GM12873 (cell line): ENCODE data around the gene KRTAP10-8.
"Not testable (repeated sequence)": the region's sequence is repeated elsewhere in the genome, so short reads cannot be mapped to it uniquely, and the experiment has no call there.

Experiments used
- TF ChIP-seq, protein P1 (sequence below): IDR thresholded peaks from 2 replicates; pipeline ENCODE4 v1.5.1; 2012; ENCODE audit warnings: low read depth, mild to moderate bottlenecking, moderate library complexity, low read length, control low read depth; ENCODE audit not compliant: insufficient read depth; ENCODE audit errors: missing control alignments

Gene KRTAP10-8

DNA sequence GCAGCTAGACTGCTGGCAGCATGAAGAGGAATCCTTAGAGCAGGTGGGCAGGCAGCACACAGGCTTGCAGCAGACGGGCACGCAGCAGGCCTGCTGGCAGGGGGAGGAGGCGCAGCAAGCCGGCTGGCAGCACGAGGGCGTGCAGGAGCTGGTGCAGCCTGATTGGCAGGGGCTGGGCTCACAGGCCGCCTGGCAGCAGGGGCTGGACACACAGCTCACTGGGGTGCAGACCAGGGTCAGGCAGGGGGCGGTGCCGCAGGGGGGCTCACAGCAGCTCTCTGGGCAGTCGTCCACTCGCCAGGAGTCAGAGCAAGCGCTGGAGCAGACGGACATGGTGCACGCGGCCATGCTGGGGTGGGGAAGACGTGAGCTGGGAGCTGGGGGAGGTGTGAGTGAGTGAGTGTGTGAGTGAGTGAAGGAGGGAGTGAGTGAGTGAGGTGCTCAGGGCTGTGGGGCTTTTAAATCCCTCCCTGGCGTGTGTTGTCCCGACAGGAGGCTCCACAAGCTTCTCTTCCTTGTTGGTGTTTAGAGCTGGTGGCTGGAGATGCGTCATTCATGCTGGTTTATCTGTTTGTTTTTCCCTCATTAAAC, 31.6 kb upstream of the KRTAP10-8 start, which contains the start of gene KRTAP10-5:
TSS of gene KRTAP10-5 (minus strand) at position 374 of the 591 bp plus-strand sequence. CDS start at position 348, 26 bp downstream.
- TF ChIP-seq, protein P1, sequence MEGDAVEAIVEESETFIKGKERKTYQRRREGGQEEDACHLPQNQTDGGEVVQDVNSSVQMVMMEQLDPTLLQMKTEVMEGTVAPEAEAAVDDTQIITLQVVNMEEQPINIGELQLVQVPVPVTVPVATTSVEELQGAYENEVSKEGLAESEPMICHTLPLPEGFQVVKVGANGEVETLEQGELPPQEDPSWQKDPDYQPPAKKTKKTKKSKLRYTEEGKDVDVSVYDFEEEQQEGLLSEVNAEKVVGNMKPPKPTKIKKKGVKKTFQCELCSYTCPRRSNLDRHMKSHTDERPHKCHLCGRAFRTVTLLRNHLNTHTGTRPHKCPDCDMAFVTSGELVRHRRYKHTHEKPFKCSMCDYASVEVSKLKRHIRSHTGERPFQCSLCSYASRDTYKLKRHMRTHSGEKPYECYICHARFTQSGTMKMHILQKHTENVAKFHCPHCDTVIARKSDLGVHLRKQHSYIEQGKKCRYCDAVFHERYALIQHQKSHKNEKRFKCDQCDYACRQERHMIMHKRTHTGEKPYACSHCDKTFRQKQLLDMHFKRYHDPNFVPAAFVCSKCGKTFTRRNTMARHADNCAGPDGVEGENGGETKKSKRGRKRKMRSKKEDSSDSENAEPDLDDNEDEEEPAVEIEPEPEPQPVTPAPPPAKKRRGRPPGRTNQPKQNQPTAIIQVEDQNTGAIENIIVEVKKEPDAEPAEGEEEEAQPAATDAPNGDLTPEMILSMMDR: not testable (repeated sequence)

DNA sequence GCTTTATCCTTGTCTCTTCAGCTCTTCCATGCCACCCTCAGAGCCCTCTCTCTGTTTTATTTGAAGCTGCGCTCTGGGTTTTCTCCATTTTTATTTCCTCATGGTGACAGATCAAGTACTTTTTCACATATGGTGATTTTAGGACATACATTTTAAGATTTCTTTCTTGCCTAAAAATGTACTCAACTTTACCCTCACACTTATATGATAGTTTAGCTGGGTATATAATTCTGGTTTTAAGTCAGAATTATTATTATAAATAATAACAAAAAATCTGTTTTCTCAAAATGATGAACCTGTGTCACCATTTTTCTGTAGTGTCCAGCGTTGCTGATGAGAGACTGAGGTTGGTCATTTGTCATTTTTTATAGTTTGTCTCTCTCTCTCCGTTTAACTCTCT, 30.7 kb upstream of the KRTAP10-8 start:
- TF ChIP-seq, protein P1: no peak

DNA sequence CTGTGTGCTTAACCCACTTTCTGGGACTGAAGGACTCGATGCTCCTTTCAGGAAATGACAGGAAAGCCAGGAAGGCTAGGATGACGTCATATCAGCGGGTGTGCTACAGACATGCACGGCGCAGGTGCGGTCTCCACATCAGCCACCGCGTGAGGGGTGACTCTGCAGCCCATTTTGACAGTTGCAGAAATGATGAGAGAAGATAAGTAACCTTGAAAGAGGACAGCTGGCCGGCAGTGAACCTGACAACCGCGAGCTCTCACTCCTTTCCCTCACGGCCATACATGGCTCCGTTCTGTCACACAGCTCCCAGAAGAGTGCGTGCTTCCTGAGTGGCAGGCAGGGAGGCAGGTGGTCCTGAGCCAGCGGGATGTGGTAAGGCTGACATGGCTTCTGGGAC, 29.8 kb upstream of the KRTAP10-8 start:
- TF ChIP-seq, protein P1: no peak

DNA sequence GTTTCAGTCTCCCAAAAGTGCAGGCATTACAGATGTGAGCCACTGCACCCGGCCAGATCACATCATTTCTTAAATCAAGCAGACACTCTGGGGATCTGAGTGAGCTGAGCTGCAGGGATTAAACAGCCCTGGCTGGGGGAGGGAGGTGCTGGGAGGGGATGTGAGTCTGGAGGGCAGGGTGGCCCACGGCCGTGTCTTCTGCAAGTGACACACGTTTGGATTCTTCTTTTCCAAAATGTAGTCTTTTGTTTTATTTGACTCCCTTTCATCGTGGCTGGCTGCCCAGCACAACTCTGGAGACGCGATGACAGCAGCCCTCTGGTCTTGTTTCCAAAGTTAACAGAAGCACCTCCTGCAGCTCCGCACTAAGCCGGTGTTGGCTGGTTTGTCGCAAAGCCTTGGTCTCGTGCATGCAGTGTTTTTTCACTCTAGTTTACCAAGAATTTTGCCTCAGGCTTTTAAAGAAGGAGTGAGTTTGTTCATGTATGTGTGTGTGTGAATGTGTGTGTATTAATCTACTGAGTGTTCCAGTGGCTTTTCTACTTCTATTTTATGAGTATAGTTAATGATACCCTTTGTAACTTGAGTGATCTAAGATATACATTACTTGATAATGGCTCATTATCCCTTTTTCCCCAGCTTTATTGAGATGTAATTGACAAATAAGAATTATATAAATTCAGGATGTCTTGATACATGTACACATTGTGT, 28.6 kb upstream of the KRTAP10-8 start:
- TF ChIP-seq, protein P1: no peak

DNA sequence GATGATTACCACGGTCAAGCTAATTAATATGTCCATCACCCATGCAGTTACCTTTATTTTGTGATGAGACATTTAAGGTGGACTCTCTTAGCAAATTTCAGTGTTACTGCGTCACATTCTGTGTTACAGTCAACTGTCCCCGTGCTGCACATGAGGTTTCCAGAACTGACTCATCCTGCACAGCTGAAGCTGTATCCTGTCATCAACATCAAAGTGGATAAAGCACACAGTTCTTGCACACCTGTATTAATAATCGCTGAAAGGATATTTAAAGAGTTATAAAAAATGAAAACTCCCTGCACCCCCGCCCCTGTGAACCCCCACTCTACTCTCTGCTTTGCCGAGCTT, 28.1 kb upstream of the KRTAP10-8 start:
- TF ChIP-seq, protein P1: no peak

DNA sequence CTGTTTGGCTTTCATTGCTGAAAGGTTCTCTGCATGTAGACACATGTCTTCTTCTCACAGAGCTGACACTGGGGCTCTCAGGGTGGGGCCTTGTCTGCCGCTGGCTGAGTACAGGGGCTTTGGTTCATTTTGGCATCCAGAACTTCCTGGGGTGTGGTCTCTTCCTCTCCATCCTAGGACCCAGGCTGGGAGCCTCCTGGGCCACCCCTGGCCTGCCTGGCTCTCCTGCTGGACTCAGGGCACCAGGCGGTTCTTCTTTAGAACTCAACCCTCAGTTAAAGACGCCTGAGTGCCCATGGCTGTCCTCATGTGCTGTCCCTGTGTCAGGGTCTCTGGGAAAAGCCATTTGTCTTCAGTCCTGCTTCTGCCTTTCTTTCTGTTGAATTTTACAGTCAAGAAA, 26.0 kb upstream of the KRTAP10-8 start:
- TF ChIP-seq, protein P1: no peak

DNA sequence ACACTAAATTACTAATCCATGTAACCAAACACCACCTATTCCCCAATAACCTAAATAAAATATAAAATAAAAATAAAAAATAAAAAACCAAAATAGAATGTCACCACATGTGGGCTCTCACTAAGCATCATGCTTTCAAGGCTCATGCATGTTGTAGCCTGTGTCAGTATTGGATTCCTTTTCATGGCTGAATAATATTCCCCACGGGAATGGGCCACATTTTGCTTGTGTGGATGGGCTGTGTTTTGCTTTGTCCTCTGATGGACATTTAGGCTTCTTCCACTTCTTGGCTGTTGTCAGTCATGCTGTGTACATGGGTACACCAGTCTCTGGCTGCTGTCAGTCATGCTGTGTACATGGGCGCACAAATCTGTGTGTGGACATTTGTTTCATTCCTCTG, 22.8 kb upstream of the KRTAP10-8 start:
- TF ChIP-seq, protein P1: no peak
